B cell (primary cell): ENCODE results near the gene OLFML2B. TPM values are rescaled to one million over a fixed set of nuclear protein-coding genes. Genes with fewer than 3 reads are reported as not detected.

Experiments used
- ATAC-seq: fragments of 200-7000 bp; cut with Tn5 transposase; one replicate; pipeline ENCODE4 v1.10.0; 2021; ENCODE audit warnings: low read depth, mild to moderate bottlenecking, moderate number of reproducible peaks, moderate library complexity
- CTCF ChIA-PET: fragments of 350-600 bp; sonication (Branson Sonifier 250); formaldehyde crosslinking; loops from one replicate; lab custom pipeline; 2021; ENCODE audit warnings: antibody characterized with exemption, inconsistent platforms; lab: Charles Lee
- POLR2A ChIA-PET: fragments of 350-600 bp; sonication (Branson Sonifier 250); formaldehyde crosslinking; loops from one replicate; lab custom pipeline; 2021; ENCODE audit warnings: antibody characterized with exemption; lab: Charles Lee
- DNase-seq: peaks from one replicate; pipeline ENCODE4 v3.0.0; 2013
- H2AFZ ChIP-seq: 2 replicates; pipeline ENCODE4 v1.6.1; 2012; ENCODE audit warnings: mild to moderate bottlenecking, low read depth, low read length; ENCODE audit not compliant: insufficient read depth, poor library complexity, severe bottlenecking
- H3K27ac ChIP-seq, 2 donors: 1 replicate in 1 of 2; 2 replicates in 1 of 2; pipeline ENCODE4 v1.5.1; 2012 to 2013; ENCODE audit warnings: low read length in 2 of 2, mild to moderate bottlenecking in 2 of 2, moderate library complexity in 1 of 2
- H3K27me3 ChIP-seq, 4 experiments: fragments of 200-600 bp in 1 of 4; sonication (generic) in 1 of 4; replicated peaks in 1 of 4; 1 replicate in 2 of 4; 2 replicates in 2 of 4; pipeline versions ENCODE4 v1.6.1 to v1.7.0; 2013 to 2016; ENCODE audit warnings: low read length in 3 of 4, mild to moderate bottlenecking in 2 of 4, mixed read lengths in 1 of 4, moderate library complexity in 1 of 4; ENCODE audit not compliant: insufficient read depth in 4 of 4, control insufficient read depth in 3 of 4; ENCODE audit errors: control extremely low read depth in 1 of 4
- H3K36me3 ChIP-seq, 2 experiments: replicated peaks in 1 of 2; 1 replicate in 1 of 2; 2 replicates in 1 of 2; pipeline versions ENCODE4 v1.6.1 to v1.7.1; 2013; ENCODE audit warnings: low read length in 1 of 2; ENCODE audit not compliant: insufficient read depth in 2 of 2, control insufficient read depth in 1 of 2; ENCODE audit errors: control extremely low read depth in 1 of 2, extremely low read depth in 1 of 2
- H3K4me1 ChIP-seq, 2 donors: fragments of 200-600 bp in 1 of 2; sonication (generic) in 1 of 2; 1 replicate in 1 of 2; 2 replicates in 1 of 2; pipeline versions ENCODE4 v1.5.1 to v1.6.1; 2013 to 2017; ENCODE audit warnings: low read length in 2 of 2; ENCODE audit not compliant: control insufficient read depth in 2 of 2, insufficient read depth in 2 of 2
- H3K4me2 ChIP-seq: replicated peaks from 2 replicates; pipeline ENCODE3; 2012; ENCODE audit warnings: mild to moderate bottlenecking, low read depth, low read length; ENCODE audit not compliant: poor library complexity, severe bottlenecking
- H3K4me3 ChIP-seq, 5 experiments: fragments of 200-600 bp in 1 of 5; sonication (generic) in 1 of 5; 1 replicate in 3 of 5; 2 replicates in 2 of 5; pipeline versions ENCODE4 v1.5.1 to v1.7.0; 2011 to 2016; ENCODE audit warnings: low read length in 4 of 5, mild to moderate bottlenecking in 4 of 5, low read depth in 2 of 5, control low read depth in 1 of 5, moderate library complexity in 1 of 5; ENCODE audit not compliant: insufficient read depth in 1 of 5; ENCODE audit errors: control extremely low read depth in 1 of 5, extremely low read depth in 1 of 5
- H3K79me2 ChIP-seq: fragments of 200-600 bp; sonication (generic); one replicate; pipeline ENCODE4 v1.6.0; 2016; ENCODE audit warnings: low read length; ENCODE audit not compliant: control insufficient read depth, insufficient read depth
- H3K9ac ChIP-seq: fragments of 200-600 bp; sonication (generic); 2 replicates; pipeline ENCODE4 v1.6.1; 2017; ENCODE audit warnings: mild to moderate bottlenecking, low read length, moderate library complexity
- H3K9me3 ChIP-seq, 3 donors: one replicate each; pipeline versions ENCODE4 v1.6.1 to v1.7.1; 2013; ENCODE audit warnings: low read length in 2 of 3; ENCODE audit not compliant: control insufficient read depth in 2 of 3, insufficient read depth in 1 of 3; ENCODE audit errors: control extremely low read depth in 1 of 3
- H4K20me1 ChIP-seq: 2 replicates; pipeline ENCODE4 v1.6.0; 2012; ENCODE audit warnings: mild to moderate bottlenecking, low read length; ENCODE audit not compliant: insufficient read depth, control insufficient read depth, poor library complexity, severe bottlenecking
- H3K27ac Mint-ChIP-seq: one replicate; pipeline ENCODE4 v1.8.0; 2021; ENCODE audit warnings: mixed read lengths
- H3K27me3 Mint-ChIP-seq: one replicate; pipeline ENCODE4 v1.8.0; 2021; ENCODE audit warnings: mixed read lengths
- H3K4me1 Mint-ChIP-seq: one replicate; pipeline ENCODE4 v1.8.0; 2021; ENCODE audit warnings: mixed read lengths
- H3K4me3 Mint-ChIP-seq: one replicate; pipeline ENCODE4 v1.8.0; 2021; ENCODE audit warnings: mixed read lengths
- H3K9me3 Mint-ChIP-seq: one replicate; pipeline ENCODE4 v1.8.0; 2022; ENCODE audit warnings: mixed read lengths; ENCODE audit not compliant: insufficient read depth
- EZH2 ChIP-seq: IDR thresholded peaks from 2 replicates; pipeline ENCODE4 v1.6.1; 2012; ENCODE audit warnings: borderline replicate concordance, low read depth, mild to moderate bottlenecking, moderate library complexity, low read length; ENCODE audit not compliant: insufficient read depth, poor library complexity, severe bottlenecking
- WGBS: methylation state at CpG from one replicate; pipeline ENCODE4 v1.1.5; 2013; ENCODE audit warnings: missing lambda C conversion rate; ENCODE audit not compliant: insufficient coverage; 5-methylcytosine and 5-hydroxymethylcytosine counted together
- intact Hi-C: fragments of 100-400 bp; cut with micrococcal nuclease; formaldehyde crosslinking; loops from one replicate; pipeline ENCODE4 v1.10.0; 2022
- polyA plus RNA-seq: library from polyadenylated mRNA; depleted of rRNA; stranded (reverse); fragments of >200 nt; gene quantifications from 2 replicates; pipeline ENCODE4 v1.2.3, GENCODE V29; 2012
- total RNA-seq, 2 donors: library from RNA; stranded (reverse); fragments of 120-200 nt in 1 of 2; gene quantifications; 1 replicate in 1 of 2; 2 replicates in 1 of 2; pipeline versions ENCODE4 v1.2.3 to v1.2.4, GENCODE V29; 2013 to 2022
- TF ChIP-seq, protein P1 (sequence below): fragments of 200-600 bp; IDR thresholded peaks from one replicate; pipeline ENCODE4 v1.8.0; 2022; ENCODE audit warnings: antibody characterized with exemption, mild to moderate bottlenecking

Gene OLFML2B
- total and polyA plus RNA-seq, 2 donors (not counting 1 experiment from before 2014, with no cell fraction given) = not detected

DNA sequence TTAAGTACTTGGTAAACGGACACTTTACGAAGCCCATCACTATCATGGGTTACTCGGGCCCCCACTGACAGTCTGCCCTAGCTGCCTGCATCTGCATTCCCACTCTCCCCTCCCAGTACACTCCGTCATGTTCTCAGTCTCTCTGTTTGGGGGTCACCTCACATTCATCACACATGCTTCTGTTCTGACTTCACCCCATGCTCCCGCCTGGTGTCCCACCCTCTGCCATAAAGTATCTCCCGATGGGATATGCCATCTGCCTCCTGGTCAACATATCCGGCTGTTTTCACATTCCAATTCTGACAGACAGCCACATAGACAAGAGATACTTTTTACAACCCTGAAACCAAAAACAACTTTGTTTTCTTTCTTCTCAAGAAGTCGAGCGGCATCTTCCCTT lies 1.0 kb downstream of the OLFML2B start:
- Histone ChIP-seq H3K9ac (no peak overlapping the region), H2AFZ (no peak overlapping the region), H3K9me3 (no peaks in the 10 kb centered on the region), H3K79me2 (no peaks in the 10 kb centered on the region), H3K27me3 (peaks cover 0 to 21% (median 18%) of the 10 kb centered on the region in 4 experiments), H3K36me3 (no peaks in the 10 kb centered on the region), H3K4me2 (no peak overlapping the region), H3K27ac (no peak overlapping the region), H3K4me3 (no peak overlapping the region), H3K4me1 (peaks cover 7 to 13% of the 10 kb centered on the region in 2 donors), H4K20me1 (no peaks in the 10 kb centered on the region)
- Mint-ChIP-seq H3K9me3 (no peaks in the 10 kb centered on the region), H3K27me3 (peaks cover 59% of the 10 kb centered on the region), H3K4me1 (peaks cover 16% of the 10 kb centered on the region), H3K27ac (no peak overlapping the region), H3K4me3 (peak overlapping the region; percentile 65)
- TF ChIP-seq, protein P1, sequence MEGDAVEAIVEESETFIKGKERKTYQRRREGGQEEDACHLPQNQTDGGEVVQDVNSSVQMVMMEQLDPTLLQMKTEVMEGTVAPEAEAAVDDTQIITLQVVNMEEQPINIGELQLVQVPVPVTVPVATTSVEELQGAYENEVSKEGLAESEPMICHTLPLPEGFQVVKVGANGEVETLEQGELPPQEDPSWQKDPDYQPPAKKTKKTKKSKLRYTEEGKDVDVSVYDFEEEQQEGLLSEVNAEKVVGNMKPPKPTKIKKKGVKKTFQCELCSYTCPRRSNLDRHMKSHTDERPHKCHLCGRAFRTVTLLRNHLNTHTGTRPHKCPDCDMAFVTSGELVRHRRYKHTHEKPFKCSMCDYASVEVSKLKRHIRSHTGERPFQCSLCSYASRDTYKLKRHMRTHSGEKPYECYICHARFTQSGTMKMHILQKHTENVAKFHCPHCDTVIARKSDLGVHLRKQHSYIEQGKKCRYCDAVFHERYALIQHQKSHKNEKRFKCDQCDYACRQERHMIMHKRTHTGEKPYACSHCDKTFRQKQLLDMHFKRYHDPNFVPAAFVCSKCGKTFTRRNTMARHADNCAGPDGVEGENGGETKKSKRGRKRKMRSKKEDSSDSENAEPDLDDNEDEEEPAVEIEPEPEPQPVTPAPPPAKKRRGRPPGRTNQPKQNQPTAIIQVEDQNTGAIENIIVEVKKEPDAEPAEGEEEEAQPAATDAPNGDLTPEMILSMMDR = no peak
- no peak for TF ChIP-seq EZH2
- DNase-seq (no peak), ATAC-seq (no peak)
- WGBS = 96% methylated on average over 9 of the region's 9 CpGs
- ChIA-PET POLR2A (no interaction called here), CTCF (no interaction called here)
- intact Hi-C loops = no loop called here

DNA sequence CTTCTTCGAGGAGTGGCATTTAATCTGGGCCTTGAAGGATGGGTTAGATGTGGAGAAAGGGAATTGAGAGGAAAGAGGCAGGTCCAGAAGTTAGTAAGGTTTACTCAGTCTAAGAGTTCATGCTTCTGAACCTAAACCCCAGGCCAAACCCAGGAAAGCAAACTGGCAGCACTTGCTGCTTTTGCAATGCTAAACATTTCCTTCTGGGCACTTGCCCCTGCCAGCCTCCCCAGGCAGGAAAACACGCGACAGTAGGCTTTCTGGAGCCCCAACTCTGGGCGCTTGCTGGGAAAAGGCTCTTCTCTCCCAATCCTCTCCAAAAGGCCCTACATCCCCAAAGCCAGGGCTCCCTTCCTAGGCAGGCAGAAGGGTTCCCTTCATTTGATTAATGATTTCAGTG lies 2.5 kb downstream of the OLFML2B start:
- WGBS = 88% methylated on average over 4 of the region's 4 CpGs
- CTCF ChIA-PET = no interaction called here

More for the DNA sequence above, 2.5 kb downstream of the OLFML2B start:
- H3K4me2 ChIP-seq = no peak overlapping the region
- ATAC-seq = no peak
- intact Hi-C loops = no loop called here
- H2AFZ ChIP-seq = no peak overlapping the region
- H3K27me3 ChIP-seq = peaks cover 0 to 21% (median 14%) of the 10 kb centered on the region in 4 experiments
- H3K4me3 Mint-ChIP-seq = no peak overlapping the region
- no peaks in the 10 kb centered on the region for H3K79me2 ChIP-seq
- H4K20me1 ChIP-seq = no peaks in the 10 kb centered on the region
- H3K36me3 ChIP-seq = no peaks in the 10 kb centered on the region
- no peak overlapping the region for H3K4me3 ChIP-seq
- H3K27ac ChIP-seq = no peak overlapping the region
- H3K27me3 Mint-ChIP-seq = peaks cover 54% of the 10 kb centered on the region
- peaks cover 16% of the 10 kb centered on the region for H3K4me1 Mint-ChIP-seq
- H3K9me3 ChIP-seq = no peaks in the 10 kb centered on the region
- no peak for DNase-seq
- no peak overlapping the region for H3K27ac Mint-ChIP-seq
- POLR2A ChIA-PET = no interaction called here
- H3K9me3 Mint-ChIP-seq = no peaks in the 10 kb centered on the region
- H3K4me1 ChIP-seq = peaks cover 7 to 13% of the 10 kb centered on the region in 2 donors
- no peak for TF ChIP-seq EZH2
- TF ChIP-seq, protein P1 = no peak
- H3K9ac ChIP-seq = no peak overlapping the region
